Subcutaneous adipose tissue (tissue), 4 donors: ENCODE measurements around the gene KLHL20. TPM values are rescaled to one million over a fixed set of nuclear protein-coding genes. Genes with fewer than 3 reads are reported as not detected.

Experiments
- CTCF ChIP-seq: fragments of 450-650 bp; IDR thresholded peaks from one replicate; pipeline ENCODE4 v1.5.1; 2016; ENCODE audit warnings: low read depth, mild to moderate bottlenecking, control low read depth, antibody characterized with exemption, moderate library complexity
- total RNA-seq, 4 donors: library from RNA; depleted of rRNA; stranded (reverse); fragments of >200 nt; gene quantifications; one replicate each; pipeline ENCODE4 v1.1.0, GENCODE V29; 2016

KLHL20 gene
- total RNA-seq, 4 donors from 2014 or later, result 27.7 to 45.2 (median 44.4) TPM

GRCh38 chr1:173744651-173745050 is 29.9 kb downstream of the KLHL20 start:
- TF ChIP-seq CTCF, result no peak

GRCh38 chr1:173749137-173749536 is 34.4 kb downstream of the KLHL20 start:
- TF ChIP-seq CTCF, result no peak

- no peak for TF ChIP-seq CTCF
Measured at GRCh38 chr1:173753830-173754229, 39.0 kb downstream of the KLHL20 start.

DNA sequence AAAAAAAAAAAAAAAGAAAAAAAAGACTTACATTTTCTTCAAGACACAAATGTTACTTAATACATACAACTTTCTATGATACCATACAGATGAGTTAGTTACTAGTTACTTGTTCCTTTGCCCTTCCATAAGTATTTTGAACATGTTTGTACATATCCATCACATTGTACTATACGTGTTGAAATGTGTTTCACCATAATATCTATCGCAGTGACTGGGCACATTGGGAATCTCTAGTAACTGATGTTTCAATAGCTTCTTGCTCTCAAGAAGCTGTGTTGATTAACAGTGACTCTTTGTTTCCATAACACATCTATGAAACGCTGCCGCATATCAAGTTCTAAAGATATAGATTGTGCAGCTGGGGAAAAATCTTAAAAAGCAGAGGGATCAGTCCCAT is 42.9 kb downstream of the KLHL20 start:
- TF ChIP-seq CTCF, result no peak

GRCh38 chr1:173758110-173758509 is 43.3 kb downstream of the KLHL20 start:
- no peak for TF ChIP-seq CTCF

DNA sequence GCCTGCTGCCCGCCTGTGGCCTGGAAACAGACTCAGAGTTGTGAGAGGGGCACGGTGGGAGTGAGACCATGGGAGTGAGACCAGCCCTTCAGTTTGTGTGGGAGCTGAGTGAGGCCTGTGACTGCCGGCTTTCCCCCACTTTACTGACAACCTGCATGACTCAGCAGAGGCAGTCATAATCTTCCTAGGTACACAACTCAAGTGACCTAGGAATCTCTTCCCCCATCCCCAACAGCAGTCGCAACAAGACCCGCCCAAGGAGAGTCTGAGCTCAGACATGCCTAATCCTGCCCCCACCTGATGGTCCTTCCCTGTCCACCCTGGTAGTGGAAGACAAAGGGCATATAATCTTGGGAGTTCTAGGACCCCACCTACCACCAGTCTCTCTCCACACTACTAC is 44.2 kb downstream of the KLHL20 start:
- TF ChIP-seq CTCF, result no peak

GRCh38 chr1:173768206-173768605 is 53.4 kb downstream of the KLHL20 start:
- no peak for TF ChIP-seq CTCF
